ENCODE results near the gene SYP.
"Not testable (repeated sequence)": the region's sequence is repeated elsewhere in the genome, so short reads cannot be mapped to it uniquely, and the experiment has no call there.

The SYP gene

GRCh38 chrX:49177338-49177833 is 22.6 kb downstream of the SYP start:
- H3K4me3 ChIP-seq (ENCODE audit: low read depth, low read length) = no peak overlapping the region
- no peak for TF ChIP-seq CTCF (IDR thresholded peaks at IDR 0.05; ENCODE audit: borderline replicate concordance, insufficient read depth, low read depth, low read length)

GRCh38 chrX:49176421-49177326 is 23.3 kb downstream of the SYP start:
- H3K4me3 ChIP-seq (ENCODE audit: low read depth, low read length) = no peak overlapping the region
- no peak for TF ChIP-seq CTCF (IDR thresholded peaks at IDR 0.05; ENCODE audit: borderline replicate concordance, insufficient read depth, low read depth, low read length)

- H3K4me3 ChIP-seq (ENCODE audit: low read depth, low read length) = no peak overlapping the region
- no peak for TF ChIP-seq CTCF (IDR thresholded peaks at IDR 0.05; ENCODE audit: borderline replicate concordance, insufficient read depth, low read depth, low read length)
These were observed 24.3 kb downstream of the SYP start for GRCh38 chrX:49175435-49176274.

GRCh38 chrX:49174723-49175122 is 25.3 kb downstream of the SYP start:
- TF ChIP-seq CTCF (IDR thresholded peaks at IDR 0.05; ENCODE audit: borderline replicate concordance, insufficient read depth, low read depth, low read length) = no peak
- no peak overlapping the region for H3K4me3 ChIP-seq (ENCODE audit: low read depth, low read length)

GRCh38 chrX:49173544-49173943 is 26.4 kb downstream of the SYP start:
- H3K4me3 ChIP-seq (ENCODE audit: low read depth, low read length) = not testable (repeated sequence)

GRCh38 chrX:49172280-49172780 is 27.7 kb downstream of the SYP start:
- H3K4me3 ChIP-seq (ENCODE audit: low read depth, low read length) = peak overlapping the region; percentile 68
- 0 out of 2 replicates have a peak, but pooled peaks have one; percentile 2 for TF ChIP-seq CTCF (IDR thresholded peaks at IDR 0.05; ENCODE audit: borderline replicate concordance, insufficient read depth, low read depth, low read length)

GRCh38 chrX:49171752-49172279 is 28.2 kb downstream of the SYP start, which contains the start of gene PLP2:
Gene PLP2 (plus strand): TSS chrX:49171898. CDS start chrX:49172001, 103 bp downstream.
- peak within 1 kb of the TSS; percentile 68 for H3K4me3 ChIP-seq (ENCODE audit: low read depth, low read length)
- no peak for TF ChIP-seq CTCF (IDR thresholded peaks at IDR 0.05; ENCODE audit: borderline replicate concordance, insufficient read depth, low read depth, low read length)
